Brain microvascular endothelial cell (primary cell): ENCODE measurements around the gene KCTD3.

ENCODE experiments used
- DNase-seq: peaks from one replicate; pipeline ENCODE4 v3.0.0-alpha.2; 2020
- H3K27ac ChIP-seq: fragments of 250-450 bp; sonication (Bioruptor Pico); 2 replicates; pipeline ENCODE4 v1.5.1; 2020; ENCODE audit warnings: mild to moderate bottlenecking, moderate library complexity
- H3K27me3 ChIP-seq: fragments of 250-450 bp; sonication (Bioruptor Pico); replicated peaks from 2 replicates; pipeline ENCODE4 v1.5.1; 2020; ENCODE audit warnings: mild to moderate bottlenecking
- H3K36me3 ChIP-seq: fragments of 250-450 bp; sonication (Bioruptor Pico); replicated peaks from 2 replicates; pipeline ENCODE4 v1.5.1; 2020; ENCODE audit warnings: mild to moderate bottlenecking
- H3K4me3 ChIP-seq: 2 replicates; pipeline ENCODE4 v1.5.1; 2011; ENCODE audit warnings: low read depth, mild to moderate bottlenecking, control low read depth, low read length, moderate library complexity
- CTCF ChIP-seq: IDR thresholded peaks from 2 replicates; pipeline ENCODE4 v1.5.1; 2011; ENCODE audit warnings: low read depth, mild to moderate bottlenecking, moderate library complexity, low read length, control low read depth, inconsistent platforms; ENCODE audit errors: missing control alignments
- in situ Hi-C: cut with HindIII; loops from 2 replicates; pipeline ENCODE4 v1.10.0; 2017; ENCODE audit warnings: low sequenced_read_pairs, low pct_ligation_motif_present

The KCTD3 gene

DNA sequence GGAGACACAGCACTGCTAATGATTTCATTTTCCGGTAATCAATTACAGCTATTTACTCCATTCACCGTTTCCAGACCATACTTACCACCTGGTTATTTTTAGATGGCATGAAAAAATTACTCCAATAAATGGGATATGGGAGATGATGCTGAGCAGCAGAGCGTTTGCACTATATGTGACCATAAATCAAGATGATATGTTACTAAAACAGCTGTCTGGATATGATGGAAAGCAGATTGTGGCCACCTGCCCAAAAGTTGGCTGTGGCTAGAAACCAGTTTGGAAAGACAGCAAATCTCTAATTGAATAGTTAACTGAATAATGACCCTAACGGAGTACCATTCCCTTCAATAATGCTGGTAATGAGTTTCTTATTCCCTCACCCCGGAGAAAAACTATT lies 22.5 kb upstream of the KCTD3 start:
- H3K27me3 ChIP-seq, result no peaks in the 10 kb centered on the region
- TF ChIP-seq CTCF, result no peak
- no peak overlapping the region for H3K4me3 ChIP-seq
- no peak overlapping the region for H3K27ac ChIP-seq
- in situ Hi-C loops, result loop anchor here (25.0 kb wide), 1 partner anchor 882 kb away; no protein-coding TSS in a partner anchor
- no peaks in the 10 kb centered on the region for H3K36me3 ChIP-seq
- DNase-seq, result no peak

GRCh38 chr1:215545096-215545495 lies 22.0 kb upstream of the KCTD3 start:
- in situ Hi-C loops, result loop anchor here (25.0 kb wide), 1 partner anchor 883 kb away; no protein-coding TSS in a partner anchor

GRCh38 chr1:215547011-215547410 lies 20.1 kb upstream of the KCTD3 start:
- Histone ChIP-seq H3K36me3 (no peaks in the 10 kb centered on the region), H3K27ac (no peak overlapping the region), H3K27me3 (no peaks in the 10 kb centered on the region), H3K4me3 (no peak overlapping the region)
- in situ Hi-C loops, result loop anchor here (25.0 kb wide), 1 partner anchor 885 kb away; no protein-coding TSS in a partner anchor
- no peak for DNase-seq
- TF ChIP-seq CTCF, result no peak

More at GRCh38 chr1:215545096-215545495, 22.0 kb upstream of the KCTD3 start:
- no peak overlapping the region for H3K4me3 ChIP-seq
- H3K36me3 ChIP-seq, result no peaks in the 10 kb centered on the region
- no peak for DNase-seq
- TF ChIP-seq CTCF, result no peak
- H3K27ac ChIP-seq, result no peak overlapping the region
- H3K27me3 ChIP-seq, result no peaks in the 10 kb centered on the region

DNA sequence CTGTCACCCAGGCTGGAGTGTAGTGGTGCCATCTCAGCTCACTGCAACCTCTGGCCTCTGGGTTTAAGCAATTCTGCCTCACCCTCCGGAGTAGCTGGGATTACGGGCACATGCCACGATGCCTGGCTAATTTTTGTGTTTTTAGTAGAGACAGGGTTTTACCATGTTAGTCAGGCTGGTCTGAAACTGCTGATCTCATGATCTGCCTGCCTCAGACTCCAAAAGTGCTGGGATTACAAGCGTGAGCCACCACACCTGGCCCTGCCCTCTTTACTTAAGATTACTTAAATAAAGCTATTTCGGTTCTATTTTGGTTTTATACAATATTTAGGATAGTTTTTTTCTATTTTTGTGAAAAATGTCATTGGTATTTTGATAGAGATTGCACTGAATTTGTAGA lies 15.3 kb upstream of the KCTD3 start:
- in situ Hi-C loops, result no loop called here
- Histone ChIP-seq H3K4me3 (no peak overlapping the region), H3K36me3 (no peaks in the 10 kb centered on the region), H3K27ac (no peak overlapping the region), H3K27me3 (no peaks in the 10 kb centered on the region)
- DNase-seq, result no peak
- no peak for TF ChIP-seq CTCF

DNA sequence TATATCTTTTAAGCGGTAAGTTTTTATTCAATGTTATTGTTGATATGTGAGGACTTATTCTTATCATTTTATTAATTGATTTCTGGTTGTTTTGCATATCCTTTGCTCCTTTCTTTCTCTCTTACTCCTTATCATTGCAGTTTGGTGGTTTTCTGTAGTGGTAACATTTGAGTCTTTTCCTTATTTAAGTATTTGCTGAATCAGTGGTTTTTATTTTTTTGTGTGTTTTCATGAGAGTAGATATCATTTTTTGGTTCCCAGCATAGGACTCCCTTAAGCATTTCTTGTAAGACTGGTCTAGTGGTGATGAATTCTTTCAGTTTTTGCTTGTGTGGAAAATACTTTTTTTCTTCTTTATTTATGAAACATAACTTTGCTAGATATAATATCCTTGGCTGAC lies 12.2 kb upstream of the KCTD3 start:
- Histone ChIP-seq H3K27ac (no peak overlapping the region), H3K36me3 (no peaks in the 10 kb centered on the region), H3K4me3 (no peak overlapping the region), H3K27me3 (no peaks in the 10 kb centered on the region)
- no peak for TF ChIP-seq CTCF
- DNase-seq, result no peak
- in situ Hi-C loops, result no loop called here

DNA sequence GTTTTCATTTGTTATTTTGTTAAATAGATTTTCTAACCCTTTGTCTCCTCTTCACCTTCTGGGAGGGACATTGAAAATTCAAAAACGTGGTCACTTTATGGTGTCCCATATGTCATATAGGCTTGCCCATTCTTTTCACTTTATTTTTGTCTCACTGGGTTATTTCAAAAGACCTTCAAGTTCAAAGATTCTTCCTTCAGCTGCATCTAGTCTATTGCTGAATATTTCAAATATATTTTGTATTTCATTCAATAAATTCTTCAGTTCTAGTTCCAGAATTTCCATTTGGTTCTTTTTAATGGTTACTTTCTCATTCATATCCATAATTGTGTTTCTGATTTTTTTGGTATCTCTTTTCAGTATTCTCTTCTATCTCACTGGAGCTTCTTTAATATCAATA lies 11.6 kb upstream of the KCTD3 start:
- DNase-seq, result no peak
- no peaks in the 10 kb centered on the region for H3K27me3 ChIP-seq
- no peaks in the 10 kb centered on the region for H3K36me3 ChIP-seq
- no peak overlapping the region for H3K27ac ChIP-seq
- no peak overlapping the region for H3K4me3 ChIP-seq
- in situ Hi-C loops, result no loop called here
- no peak for TF ChIP-seq CTCF
